Mucosa of stomach (tissue), 1 donor: ENCODE results near the gene VRK2.

ENCODE experiments used
- H3K27me3 ChIP-seq: one replicate; pipeline ENCODE4 v1.7.0; 2013; ENCODE audit warnings: mild to moderate bottlenecking, low read length; ENCODE audit not compliant: control insufficient read depth, insufficient read depth
- H3K36me3 ChIP-seq: one replicate; pipeline ENCODE4 v1.7.0; 2013; ENCODE audit warnings: low read length; ENCODE audit not compliant: control insufficient read depth, insufficient read depth
- H3K4me1 ChIP-seq: one replicate; pipeline ENCODE4 v1.7.0; 2013; ENCODE audit warnings: mild to moderate bottlenecking, low read length; ENCODE audit not compliant: control insufficient read depth, insufficient read depth
- H3K4me3 ChIP-seq: one replicate; pipeline ENCODE4 v1.7.0; 2013; ENCODE audit warnings: low read length
- H3K9ac ChIP-seq: one replicate; pipeline ENCODE4 v1.7.0; 2013; ENCODE audit warnings: mild to moderate bottlenecking, low read length, moderate library complexity
- H3K9me3 ChIP-seq: one replicate; pipeline ENCODE4 v1.7.0; 2013; ENCODE audit warnings: mild to moderate bottlenecking, low read length, moderate library complexity; ENCODE audit not compliant: control insufficient read depth
- donor health status: Pancreatic carcinoma.

VRK2 gene

GRCh38 chr2:58035352-58035751 lies 11.3 kb upstream of the VRK2 start:
- no peaks in the 10 kb centered on the region for H3K27me3 ChIP-seq
- H3K36me3 ChIP-seq = no peaks in the 10 kb centered on the region
- no peaks in the 10 kb centered on the region for H3K4me1 ChIP-seq
- no peaks in the 10 kb centered on the region for H3K9me3 ChIP-seq
- H3K9ac ChIP-seq = no peak overlapping the region
- H3K4me3 ChIP-seq = no peak overlapping the region

- no peaks in the 10 kb centered on the region for H3K4me1 ChIP-seq
- no peaks in the 10 kb centered on the region for H3K9me3 ChIP-seq
- no peaks in the 10 kb centered on the region for H3K27me3 ChIP-seq
- no peak overlapping the region for H3K4me3 ChIP-seq
- no peak overlapping the region for H3K9ac ChIP-seq
- H3K36me3 ChIP-seq = no peaks in the 10 kb centered on the region
Measured at GRCh38 chr2:58039170-58039611, 7.4 kb upstream of the VRK2 start.

GRCh38 chr2:58042486-58042970 lies 4.1 kb upstream of the VRK2 start:
- Histone ChIP-seq H3K4me3 (no peak overlapping the region), H3K9me3 (no peaks in the 10 kb centered on the region), H3K36me3 (no peaks in the 10 kb centered on the region), H3K4me1 (no peaks in the 10 kb centered on the region), H3K9ac (no peak overlapping the region), H3K27me3 (no peaks in the 10 kb centered on the region)

- no peaks in the 10 kb centered on the region for H3K27me3 ChIP-seq
- H3K4me1 ChIP-seq = no peaks in the 10 kb centered on the region
- no peak overlapping the region for H3K4me3 ChIP-seq
- no peaks in the 10 kb centered on the region for H3K36me3 ChIP-seq
- H3K9me3 ChIP-seq = no peaks in the 10 kb centered on the region
- no peak overlapping the region for H3K9ac ChIP-seq
Measured at GRCh38 chr2:58044145-58044544, 2.5 kb upstream of the VRK2 start.

GRCh38 chr2:58045580-58046334 lies 849 bp upstream of the VRK2 start:
- Histone ChIP-seq H3K27me3 (no peaks in the 10 kb centered on the region), H3K9me3 (no peaks in the 10 kb centered on the region), H3K36me3 (no peaks in the 10 kb centered on the region), H3K4me1 (no peaks in the 10 kb centered on the region), H3K9ac (peak overlapping the region; percentile 84), H3K4me3 (peak overlapping the region; percentile 88)

GRCh38 chr2:58046335-58046584 lies 346 bp upstream of the VRK2 start:
- Histone ChIP-seq H3K4me1 (no peaks in the 10 kb centered on the region), H3K9ac (peak overlapping the region; percentile 84), H3K36me3 (no peaks in the 10 kb centered on the region), H3K9me3 (no peaks in the 10 kb centered on the region), H3K4me3 (peak overlapping the region; percentile 88), H3K27me3 (no peaks in the 10 kb centered on the region)

GRCh38 chr2:58047373-58047935 lies 848 bp downstream of the VRK2 start:
- Histone ChIP-seq H3K36me3 (no peaks in the 10 kb centered on the region), H3K27me3 (no peaks in the 10 kb centered on the region), H3K4me3 (peak overlapping the region; percentile 88), H3K9ac (peak overlapping the region; percentile 84), H3K4me1 (no peaks in the 10 kb centered on the region), H3K9me3 (no peaks in the 10 kb centered on the region)

- H3K4me1 ChIP-seq = no peaks in the 10 kb centered on the region
- H3K4me3 ChIP-seq = peak overlapping the region; percentile 88
- no peaks in the 10 kb centered on the region for H3K27me3 ChIP-seq
- H3K9me3 ChIP-seq = no peaks in the 10 kb centered on the region
- no peaks in the 10 kb centered on the region for H3K36me3 ChIP-seq
- peak overlapping the region; percentile 84 for H3K9ac ChIP-seq
Measured at GRCh38 chr2:58047961-58048360, 1.4 kb downstream of the VRK2 start.

GRCh38 chr2:58051445-58051844 lies 4.8 kb downstream of the VRK2 start:
- Histone ChIP-seq H3K9me3 (no peaks in the 10 kb centered on the region), H3K9ac (no peak overlapping the region), H3K36me3 (no peaks in the 10 kb centered on the region), H3K4me1 (no peaks in the 10 kb centered on the region), H3K4me3 (no peak overlapping the region), H3K27me3 (no peaks in the 10 kb centered on the region)

GRCh38 chr2:58052978-58053377 lies 6.4 kb downstream of the VRK2 start:
- Histone ChIP-seq H3K9me3 (no peaks in the 10 kb centered on the region), H3K4me3 (no peak overlapping the region), H3K9ac (no peak overlapping the region), H3K27me3 (no peaks in the 10 kb centered on the region), H3K4me1 (no peaks in the 10 kb centered on the region), H3K36me3 (no peaks in the 10 kb centered on the region)

- Histone ChIP-seq H3K4me3 (no peak overlapping the region), H3K9me3 (no peaks in the 10 kb centered on the region), H3K9ac (no peak overlapping the region), H3K4me1 (no peaks in the 10 kb centered on the region), H3K27me3 (no peaks in the 10 kb centered on the region), H3K36me3 (no peaks in the 10 kb centered on the region)
Measured at GRCh38 chr2:58054264-58054663, 7.7 kb downstream of the VRK2 start.

GRCh38 chr2:58055033-58055786 lies 8.6 kb downstream of the VRK2 start:
- H3K4me1 ChIP-seq = no peaks in the 10 kb centered on the region
- no peaks in the 10 kb centered on the region for H3K27me3 ChIP-seq
- no peaks in the 10 kb centered on the region for H3K36me3 ChIP-seq
- no peak overlapping the region for H3K4me3 ChIP-seq
- no peak overlapping the region for H3K9ac ChIP-seq
- H3K9me3 ChIP-seq = no peaks in the 10 kb centered on the region
